Astrocyte of the spinal cord (primary cell): ENCODE measurements around the gene LAT.
"Not testable (repeated sequence)": the region's sequence is repeated elsewhere in the genome, so short reads cannot be mapped to it uniquely, and the experiment has no call there.

Experiments
- DNase-seq: peaks from one replicate; pipeline ENCODE4 v3.0.0; 2011; ENCODE audit warnings: low read depth, low spot score
- H3K4me3 ChIP-seq: 2 replicates; pipeline ENCODE4 v1.5.1; 2011; ENCODE audit warnings: low read depth, mild to moderate bottlenecking, low read length, moderate library complexity
- in situ Hi-C: cut with HindIII; loops from 2 replicates; pipeline ENCODE4 v1.10.0; 2017; ENCODE audit warnings: low sequenced_read_pairs
- TF ChIP-seq, protein P1 (sequence below): IDR thresholded peaks from 2 replicates; pipeline ENCODE4 v1.5.1; 2012; ENCODE audit warnings: low read depth, mild to moderate bottlenecking, low read length, inconsistent platforms

The LAT gene

DNA sequence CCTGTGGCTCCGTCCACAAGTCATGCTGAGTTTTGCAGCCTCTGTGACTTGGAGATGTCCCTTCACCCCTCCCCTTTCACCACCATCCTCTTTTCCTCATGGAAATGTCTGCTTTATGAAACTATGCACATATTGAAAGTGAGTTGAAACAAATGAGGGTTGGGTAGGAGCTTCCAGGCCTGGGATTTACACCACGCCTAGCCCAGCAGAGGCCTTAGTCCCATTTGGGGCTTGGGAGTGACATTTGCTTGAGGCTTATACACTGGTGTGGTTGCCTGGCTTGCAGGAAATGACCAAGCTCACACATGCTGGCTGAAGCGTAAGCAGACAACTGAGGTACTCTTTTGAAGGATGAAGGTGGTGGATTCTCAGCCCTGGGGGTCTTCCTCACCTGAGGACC lies 20.8 kb upstream of the LAT start:
- no peak for DNase-seq
- H3K4me3 ChIP-seq, result no peak overlapping the region
- in situ Hi-C loops, result no loop called here
- TF ChIP-seq, protein P1, sequence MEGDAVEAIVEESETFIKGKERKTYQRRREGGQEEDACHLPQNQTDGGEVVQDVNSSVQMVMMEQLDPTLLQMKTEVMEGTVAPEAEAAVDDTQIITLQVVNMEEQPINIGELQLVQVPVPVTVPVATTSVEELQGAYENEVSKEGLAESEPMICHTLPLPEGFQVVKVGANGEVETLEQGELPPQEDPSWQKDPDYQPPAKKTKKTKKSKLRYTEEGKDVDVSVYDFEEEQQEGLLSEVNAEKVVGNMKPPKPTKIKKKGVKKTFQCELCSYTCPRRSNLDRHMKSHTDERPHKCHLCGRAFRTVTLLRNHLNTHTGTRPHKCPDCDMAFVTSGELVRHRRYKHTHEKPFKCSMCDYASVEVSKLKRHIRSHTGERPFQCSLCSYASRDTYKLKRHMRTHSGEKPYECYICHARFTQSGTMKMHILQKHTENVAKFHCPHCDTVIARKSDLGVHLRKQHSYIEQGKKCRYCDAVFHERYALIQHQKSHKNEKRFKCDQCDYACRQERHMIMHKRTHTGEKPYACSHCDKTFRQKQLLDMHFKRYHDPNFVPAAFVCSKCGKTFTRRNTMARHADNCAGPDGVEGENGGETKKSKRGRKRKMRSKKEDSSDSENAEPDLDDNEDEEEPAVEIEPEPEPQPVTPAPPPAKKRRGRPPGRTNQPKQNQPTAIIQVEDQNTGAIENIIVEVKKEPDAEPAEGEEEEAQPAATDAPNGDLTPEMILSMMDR, result no peak

DNA sequence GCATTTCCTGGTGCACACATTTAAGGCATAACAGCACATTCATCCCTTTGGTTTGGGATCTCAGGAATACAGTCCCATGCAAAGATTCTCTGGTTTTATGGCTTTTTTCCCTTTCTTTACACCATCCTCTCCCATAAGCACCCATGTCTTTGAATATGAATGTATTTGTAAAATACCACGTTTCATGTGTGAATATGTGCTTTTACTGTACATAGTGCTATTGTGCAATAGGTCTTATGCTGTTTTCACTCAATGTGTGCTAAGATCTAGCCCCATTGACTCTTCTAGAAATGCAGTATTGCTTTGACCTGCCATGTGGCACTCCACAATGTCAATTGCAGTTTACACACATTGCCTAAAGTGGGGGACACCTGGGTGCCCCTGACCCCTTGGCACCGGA lies 20.4 kb upstream of the LAT start:
- no peak for DNase-seq
- H3K4me3 ChIP-seq, result no peak overlapping the region
- in situ Hi-C loops, result no loop called here
- TF ChIP-seq, protein P1, result no peak

DNA sequence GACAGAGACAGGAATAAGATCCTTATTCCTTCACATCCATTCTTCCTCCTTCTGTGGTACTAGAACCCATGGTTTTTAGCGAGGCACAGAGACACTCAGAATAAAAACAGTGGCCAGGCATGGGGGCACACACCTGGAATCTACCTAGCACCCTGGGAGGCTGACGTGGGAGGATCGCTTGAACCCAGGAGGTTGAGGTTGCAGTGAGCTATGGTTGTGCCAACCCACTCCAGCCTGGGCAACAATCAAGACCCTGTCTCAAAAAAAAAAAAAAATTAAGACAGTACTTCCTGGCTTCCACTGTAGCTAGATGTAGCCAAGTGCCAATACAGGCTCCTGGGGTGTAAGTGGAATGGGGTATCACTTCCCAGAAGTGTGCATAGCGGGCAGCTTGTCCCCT lies 17.7 kb upstream of the LAT start:
- in situ Hi-C loops, result no loop called here
- no peak overlapping the region for H3K4me3 ChIP-seq
- TF ChIP-seq, protein P1, result no peak
- no peak for DNase-seq

DNA sequence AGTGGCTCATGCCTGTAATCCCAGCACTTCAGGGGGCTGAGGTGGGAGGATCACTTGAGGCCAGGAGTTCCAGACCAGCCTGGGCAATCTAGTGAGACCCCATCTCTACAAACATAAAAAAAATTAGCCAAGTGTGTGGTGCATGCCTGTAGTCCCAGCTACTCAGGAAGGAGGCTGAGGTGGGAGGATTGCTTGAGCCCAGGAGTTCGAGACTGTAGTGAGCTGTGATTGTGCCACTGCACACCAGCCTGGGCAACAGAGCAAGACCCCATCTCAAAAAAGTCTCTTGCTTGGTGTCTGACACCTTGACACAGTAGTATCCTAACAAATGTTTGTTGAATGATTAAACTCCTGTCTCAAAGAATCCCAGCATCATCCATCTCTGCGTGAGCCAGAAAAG lies 15.2 kb upstream of the LAT start:
- in situ Hi-C loops, H3K4me3 ChIP-seq, DNase-seq: not testable (repeated sequence)

DNA sequence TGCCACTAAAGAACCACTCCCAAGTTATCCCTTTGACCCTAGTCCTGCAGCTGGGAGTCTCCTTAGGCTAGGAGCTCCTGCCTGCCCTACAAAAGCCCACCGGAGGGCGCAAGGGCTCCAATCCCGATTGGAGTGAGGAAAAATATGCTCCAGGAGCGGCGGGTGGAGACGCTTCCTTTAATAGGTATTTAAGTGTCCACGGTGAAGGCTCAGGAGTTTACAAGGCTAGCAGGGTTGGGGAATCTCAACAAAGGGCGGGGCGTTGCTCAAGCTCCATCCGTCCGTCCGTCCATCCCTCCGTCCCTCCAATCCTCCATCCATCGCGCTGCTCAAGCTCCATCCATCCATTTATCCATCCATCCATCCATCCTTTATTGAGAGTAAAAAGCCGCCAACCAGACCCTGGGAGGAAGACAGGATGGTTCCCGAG lies 10.8 kb upstream of the LAT start:
- DNase-seq, result peak; percentile 72
- TF ChIP-seq, protein P1, result peak; percentile 86
- in situ Hi-C loops, result no loop called here
- H3K4me3 ChIP-seq, result peak overlapping the region; percentile 92

DNA sequence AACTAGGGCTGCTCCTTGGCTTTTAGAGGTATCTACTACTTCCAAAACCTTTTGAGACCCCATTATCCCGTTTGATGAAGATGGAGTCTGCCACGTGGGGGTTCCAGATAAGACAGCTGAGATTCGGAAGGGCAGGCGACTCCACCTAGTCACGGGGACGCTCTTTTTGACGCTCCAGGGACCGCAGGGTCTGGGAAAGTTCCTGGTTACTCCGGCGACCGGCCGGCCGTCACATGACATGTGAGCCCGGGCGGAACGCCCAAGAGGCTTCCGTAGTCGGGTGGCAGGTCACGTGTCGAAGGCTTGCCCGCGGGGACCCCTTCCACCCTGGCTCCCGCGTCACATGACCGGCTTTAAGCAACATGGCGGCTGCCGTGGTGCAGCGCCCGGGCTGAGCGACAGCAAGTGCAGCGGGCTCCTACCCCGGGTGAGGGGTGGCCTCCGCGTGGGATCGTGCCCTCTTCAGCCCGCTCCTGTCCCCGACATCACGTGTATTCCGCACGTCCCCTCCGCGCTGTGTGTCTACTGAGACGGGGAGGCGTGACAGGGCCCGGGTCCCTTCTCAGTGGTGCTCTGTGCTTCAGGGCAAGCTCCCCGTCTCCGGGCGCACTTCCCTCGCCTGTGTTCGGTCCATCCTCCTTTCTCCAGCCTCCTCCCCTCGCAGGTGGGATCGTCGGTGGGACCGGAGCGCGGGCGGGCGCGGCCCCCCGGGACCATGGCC lies 10.3 kb upstream of the LAT start, which contains the start of gene SPNS1:
Gene SPNS1 (plus strand): TSS at position 342 of the 721 bp plus-strand sequence. CDS start 374 bp downstream, at position 716.
- peak within 1 kb of the TSS; percentile 92 for H3K4me3 ChIP-seq
- peak; percentile 97 for DNase-seq
- in situ Hi-C loops, result no loop called here
- TF ChIP-seq, protein P1, result no peak

DNA sequence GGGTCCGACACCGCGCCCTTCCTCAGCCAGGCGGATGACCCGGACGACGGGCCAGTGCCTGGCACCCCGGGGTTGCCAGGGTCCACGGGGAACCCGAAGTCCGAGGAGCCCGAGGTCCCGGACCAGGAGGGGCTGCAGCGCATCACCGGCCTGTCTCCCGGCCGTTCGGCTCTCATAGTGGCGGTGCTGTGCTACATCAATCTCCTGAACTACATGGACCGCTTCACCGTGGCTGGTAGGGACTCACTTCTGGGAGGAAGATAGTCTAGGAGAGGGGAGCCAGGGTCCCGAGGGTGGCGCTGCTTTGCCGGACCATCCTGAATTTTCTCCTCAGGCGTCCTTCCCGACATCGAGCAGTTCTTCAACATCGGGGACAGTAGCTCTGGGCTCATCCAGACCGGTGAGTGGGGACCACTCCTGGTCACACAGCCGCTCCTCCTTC lies 9.7 kb upstream of the LAT start:
- TF ChIP-seq, protein P1, result no peak

More for the DNA sequence above, 9.7 kb upstream of the LAT start:
- H3K4me3 ChIP-seq, result peak overlapping the region; percentile 92
- no peak for DNase-seq
- in situ Hi-C loops, result no loop called here
